ENCODE measurements around the gene RPEL1. TPM values are rescaled to one million over a fixed set of nuclear protein-coding genes. Genes with fewer than 3 reads are reported as not detected.

RPEL1 gene
- total RNA-seq, 5 donors from 2014 or later (not counting 1 experiment from before 2014, with no cell fraction given): not detected

DNA sequence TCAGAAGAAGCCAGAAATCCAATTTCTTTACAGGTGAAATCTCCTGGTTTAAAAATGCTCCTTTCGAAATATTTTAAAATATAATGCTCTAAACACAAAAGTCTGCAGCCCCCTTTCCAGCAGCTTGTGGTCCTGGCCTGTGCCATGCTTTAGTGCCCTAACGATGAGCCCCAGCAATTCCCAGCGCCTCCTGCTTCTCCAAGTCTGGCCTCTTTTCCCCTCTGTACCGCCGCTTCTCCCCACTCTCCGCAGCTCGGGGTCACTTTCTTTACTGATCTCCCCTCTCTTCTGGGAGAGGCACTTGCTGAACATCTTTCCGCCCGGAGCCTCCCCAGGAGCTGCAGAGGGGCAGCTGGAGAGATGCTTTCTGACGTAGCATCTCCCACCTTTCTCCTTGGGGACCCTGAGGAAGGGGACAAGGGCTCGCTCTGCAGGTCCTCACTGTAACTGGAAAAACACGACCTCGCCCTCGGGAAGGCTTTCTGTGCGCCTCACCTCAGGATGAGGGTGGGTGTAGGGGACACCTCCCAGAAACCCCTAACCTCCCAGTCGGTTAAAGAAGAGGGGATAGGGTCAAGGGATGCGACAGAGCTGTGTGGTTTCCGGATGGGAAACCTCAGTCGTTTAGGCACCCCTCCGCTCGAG lies 30.7 kb downstream of the RPEL1 start:
- Mint-ChIP-seq H3K9me3 (peaks cover 0 to 4% (median 4%) of the 10 kb centered on the region in 3 donors), H3K27me3 (peaks cover 52 to 64% of the 10 kb centered on the region in 2 donors), H3K27ac (no peak overlapping the region), H3K36me3 (no peaks in the 10 kb centered on the region), H3K4me1 (peaks cover 5 to 14% (median 9%) of the 10 kb centered on the region in 3 donors), H3K4me3 (peak overlapping the region; percentile 43 to 57 (median 45))
- no peak for DNase-seq
- no peaks in the 10 kb centered on the region for H3K36me3 ChIP-seq (ENCODE audit: control insufficient read depth in 2 of 2, extremely low read depth in 1 of 2, insufficient read depth in 1 of 2, low read length in 1 of 2)
- CTCF ChIA-PET: no interaction called here
- ATAC-seq (replicated peaks in 1 of 4): no peak
- 18% methylated on average over 15 of the region's 21 CpGs for WGBS (ENCODE audit: insufficient coverage)
- H3K27ac ChIP-seq (ENCODE audit: low read length): no peak overlapping the region
- peaks cover 2 to 16% of the 10 kb centered on the region in 2 experiments for H3K4me1 ChIP-seq (ENCODE audit: control insufficient read depth in 1 of 2, extremely low read depth in 1 of 2, insufficient read depth in 2 of 2, low read length in 2 of 2)
- POLR2A ChIA-PET: no interaction called here
- H3K9me3 ChIP-seq: no peaks in the 10 kb centered on the region
- no peak overlapping the region for H3K4me3 ChIP-seq (ENCODE audit: control insufficient read depth in 1 of 2, extremely low read depth in 1 of 2, low read length in 1 of 2)
- H3K27me3 ChIP-seq (replicated peaks in 1 of 2; ENCODE audit: control insufficient read depth in 2 of 2, extremely low read depth in 1 of 2, insufficient read depth in 2 of 2, low read length in 1 of 2): peaks cover 16 to 48% of the 10 kb centered on the region in 2 experiments

DNA sequence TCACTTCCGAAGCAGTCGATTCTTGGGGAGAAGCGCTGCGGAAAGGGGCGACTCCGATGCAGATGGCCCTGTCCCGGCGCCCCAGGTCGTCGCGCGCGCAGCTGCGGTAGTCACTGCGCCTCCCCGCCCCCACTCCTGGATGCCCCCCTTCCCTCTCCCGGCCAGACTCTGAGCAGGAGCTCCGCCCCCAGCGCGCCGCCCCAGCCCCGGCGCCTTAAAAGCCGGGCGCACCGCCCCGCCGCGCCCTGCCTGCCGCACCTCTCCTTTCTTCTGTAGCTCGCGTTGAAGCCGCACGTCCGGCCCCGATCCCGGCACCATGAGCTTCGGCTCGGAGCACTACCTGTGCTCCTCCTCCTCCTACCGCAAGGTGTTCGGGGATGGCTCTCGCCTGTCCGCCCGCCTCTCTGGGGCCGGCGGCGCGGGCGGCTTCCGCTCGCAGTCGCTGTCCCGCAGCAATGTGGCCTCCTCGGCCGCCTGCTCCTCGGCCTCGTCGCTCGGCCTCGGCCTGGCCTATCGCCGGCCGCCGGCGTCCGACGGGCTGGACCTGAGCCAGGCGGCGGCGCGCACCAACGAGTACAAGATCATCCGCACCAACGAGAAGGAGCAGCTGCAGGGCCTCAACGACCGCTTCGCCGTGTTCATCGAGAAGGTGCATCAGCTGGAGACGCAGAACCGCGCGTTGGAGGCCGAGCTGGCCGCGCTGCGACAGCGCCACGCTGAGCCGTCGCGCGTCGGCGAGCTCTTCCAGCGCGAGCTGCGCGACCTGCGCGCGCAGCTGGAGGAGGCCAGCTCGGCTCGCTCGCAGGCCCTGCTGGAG lies 31.4 kb downstream of the RPEL1 start, which contains the start of gene INA:
TSS of gene INA (plus strand) at position 243 of the 817 bp plus-strand sequence. CDS start at position 317, 74 bp downstream.
- ATAC-seq (replicated peaks in 1 of 4): peak in 3 of 4 experiments; percentile 12 to 33 (median 16)
- H3K4me3 ChIP-seq (ENCODE audit: control insufficient read depth in 1 of 2, extremely low read depth in 1 of 2, low read length in 1 of 2): peak within 1 kb of the TSS in 1 of 2 donors; percentile 68
- CTCF ChIA-PET: no interaction called here

DNA sequence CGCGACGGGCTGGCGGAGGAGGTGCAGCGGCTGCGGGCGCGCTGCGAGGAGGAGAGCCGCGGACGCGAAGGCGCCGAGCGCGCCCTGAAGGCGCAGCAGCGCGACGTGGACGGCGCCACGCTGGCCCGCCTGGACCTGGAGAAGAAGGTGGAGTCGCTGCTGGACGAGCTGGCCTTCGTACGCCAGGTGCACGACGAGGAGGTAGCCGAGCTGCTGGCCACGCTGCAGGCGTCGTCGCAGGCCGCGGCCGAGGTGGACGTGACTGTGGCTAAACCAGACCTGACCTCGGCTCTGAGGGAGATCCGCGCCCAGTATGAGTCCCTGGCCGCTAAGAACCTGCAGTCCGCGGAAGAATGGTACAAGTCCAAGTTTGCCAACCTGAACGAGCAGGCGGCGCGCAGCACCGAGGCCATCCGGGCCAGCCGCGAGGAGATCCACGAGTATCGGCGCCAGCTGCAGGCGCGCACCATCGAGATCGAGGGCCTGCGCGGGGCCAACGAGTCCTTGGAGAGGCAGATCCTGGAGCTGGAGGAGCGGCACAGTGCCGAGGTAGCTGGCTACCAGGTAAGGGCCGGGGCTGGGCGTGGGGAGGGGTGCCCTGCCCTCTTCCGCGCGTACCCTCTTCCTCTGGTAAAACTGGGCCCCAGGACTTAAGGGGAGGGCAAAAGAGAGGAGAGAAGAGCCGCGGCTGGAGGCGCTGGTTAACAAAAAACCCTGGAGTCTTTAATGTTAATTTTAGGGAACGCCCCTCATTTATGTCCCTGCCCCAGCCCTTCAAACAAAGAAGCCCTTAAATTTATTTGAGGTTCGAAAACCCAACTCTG lies 32.2 kb downstream of the RPEL1 start:
- CTCF ChIA-PET: no interaction called here
- H3K36me3 Mint-ChIP-seq: no peaks in the 10 kb centered on the region
- peaks cover 9 to 18% (median 16%) of the 10 kb centered on the region in 3 donors for H3K4me1 Mint-ChIP-seq
- Histone ChIP-seq H3K36me3 (ENCODE audit: control insufficient read depth in 2 of 2, extremely low read depth in 1 of 2, insufficient read depth in 1 of 2, low read length in 1 of 2) (no peaks in the 10 kb centered on the region), H3K9me3 (no peaks in the 10 kb centered on the region), H3K27ac (ENCODE audit: low read length) (no peak overlapping the region), H3K4me3 (ENCODE audit: control insufficient read depth in 1 of 2, extremely low read depth in 1 of 2, low read length in 1 of 2) (peak overlapping the region in 1 of 2 donors; percentile 51), H3K4me1 (ENCODE audit: control insufficient read depth in 1 of 2, extremely low read depth in 1 of 2, insufficient read depth in 2 of 2, low read length in 2 of 2) (peaks cover 2 to 16% of the 10 kb centered on the region in 2 experiments), H3K27me3 (replicated peaks in 1 of 2; ENCODE audit: control insufficient read depth in 2 of 2, extremely low read depth in 1 of 2, insufficient read depth in 2 of 2, low read length in 1 of 2) (peaks cover 23 to 52% of the 10 kb centered on the region in 2 experiments)
- DNase-seq (no peak), ATAC-seq (replicated peaks in 1 of 4) (no peak)
- H3K9me3 Mint-ChIP-seq: peaks cover 0 to 4% (median 4%) of the 10 kb centered on the region in 3 donors
- POLR2A ChIA-PET: no interaction called here
- H3K27ac Mint-ChIP-seq: no peak overlapping the region
- 12% methylated on average over 72 of the region's 76 CpGs for WGBS (ENCODE audit: insufficient coverage)
- H3K27me3 Mint-ChIP-seq: peaks cover 52 to 65% of the 10 kb centered on the region in 2 donors
- no peak overlapping the region for H3K4me3 Mint-ChIP-seq

More for the DNA sequence above, 31.4 kb downstream of the RPEL1 start, which contains the start of gene INA:
- Mint-ChIP-seq H3K4me1 (peaks cover 9 to 18% (median 16%) of the 10 kb centered on the region in 3 donors), H3K4me3 (peak within 1 kb of the TSS; percentile 43 to 57 (median 45)), H3K9me3 (peaks cover 0 to 4% (median 4%) of the 10 kb centered on the region in 3 donors), H3K27me3 (peaks cover 52 to 66% of the 10 kb centered on the region in 2 donors), H3K36me3 (no peaks in the 10 kb centered on the region), H3K27ac (no peak within 1 kb of the TSS)
- 2% methylated on average over 94 of the region's 105 CpGs for WGBS (ENCODE audit: insufficient coverage)
- Histone ChIP-seq H3K36me3 (ENCODE audit: control insufficient read depth in 2 of 2, extremely low read depth in 1 of 2, insufficient read depth in 1 of 2, low read length in 1 of 2) (no peaks in the 10 kb centered on the region), H3K27me3 (replicated peaks in 1 of 2; ENCODE audit: control insufficient read depth in 2 of 2, extremely low read depth in 1 of 2, insufficient read depth in 2 of 2, low read length in 1 of 2) (peaks cover 23 to 53% of the 10 kb centered on the region in 2 experiments), H3K9me3 (no peaks in the 10 kb centered on the region), H3K27ac (ENCODE audit: low read length) (no peak within 1 kb of the TSS), H3K4me1 (ENCODE audit: control insufficient read depth in 1 of 2, extremely low read depth in 1 of 2, insufficient read depth in 2 of 2, low read length in 2 of 2) (peaks cover 2 to 16% of the 10 kb centered on the region in 2 experiments)
- POLR2A ChIA-PET: no interaction called here
- peak in 4 of 35 experiments; percentile 1 to 12 (median 2) for DNase-seq

DNA sequence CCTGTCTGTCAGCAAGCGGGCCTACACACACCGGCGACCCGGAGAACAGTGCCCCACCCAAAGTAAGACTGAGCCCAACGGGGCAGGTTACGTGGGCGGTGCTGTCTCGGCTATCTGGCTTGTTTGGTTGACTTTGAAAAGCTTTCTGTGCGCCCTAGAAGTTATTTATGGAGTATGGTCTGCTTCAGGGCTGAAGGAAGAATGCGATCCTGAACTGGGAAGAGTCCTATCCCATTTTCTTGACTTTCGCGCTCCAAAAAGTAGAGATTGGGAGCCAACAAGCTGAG lies 32.8 kb downstream of the RPEL1 start:
- Histone ChIP-seq H3K9me3 (no peaks in the 10 kb centered on the region), H3K4me1 (ENCODE audit: control insufficient read depth in 1 of 2, extremely low read depth in 1 of 2, insufficient read depth in 2 of 2, low read length in 2 of 2) (peaks cover 2 to 16% of the 10 kb centered on the region in 2 experiments), H3K36me3 (ENCODE audit: control insufficient read depth in 2 of 2, extremely low read depth in 1 of 2, insufficient read depth in 1 of 2, low read length in 1 of 2) (no peaks in the 10 kb centered on the region), H3K27me3 (replicated peaks in 1 of 2; ENCODE audit: control insufficient read depth in 2 of 2, extremely low read depth in 1 of 2, insufficient read depth in 2 of 2, low read length in 1 of 2) (peaks cover 23 to 49% of the 10 kb centered on the region in 2 experiments), H3K4me3 (ENCODE audit: control insufficient read depth in 1 of 2, extremely low read depth in 1 of 2, low read length in 1 of 2) (no peak overlapping the region), H3K27ac (ENCODE audit: low read length) (no peak overlapping the region)
- peak overlapping the region in 1 of 2 donors; percentile 74 for H3K27ac Mint-ChIP-seq
- CTCF ChIA-PET: no interaction called here
- 27% methylated on average over 8 of the region's 12 CpGs for WGBS (ENCODE audit: insufficient coverage)
- peaks cover 55 to 66% of the 10 kb centered on the region in 2 donors for H3K27me3 Mint-ChIP-seq
- POLR2A ChIA-PET: no interaction called here
- H3K4me1 Mint-ChIP-seq: peaks cover 9 to 18% (median 16%) of the 10 kb centered on the region in 3 donors
- H3K36me3 Mint-ChIP-seq: no peaks in the 10 kb centered on the region
- DNase-seq: no peak
- peaks cover 0 to 4% (median 4%) of the 10 kb centered on the region in 3 donors for H3K9me3 Mint-ChIP-seq
- ATAC-seq (replicated peaks in 1 of 4): no peak
- peak overlapping the region in 1 of 3 donors; percentile 45 for H3K4me3 Mint-ChIP-seq

DNA sequence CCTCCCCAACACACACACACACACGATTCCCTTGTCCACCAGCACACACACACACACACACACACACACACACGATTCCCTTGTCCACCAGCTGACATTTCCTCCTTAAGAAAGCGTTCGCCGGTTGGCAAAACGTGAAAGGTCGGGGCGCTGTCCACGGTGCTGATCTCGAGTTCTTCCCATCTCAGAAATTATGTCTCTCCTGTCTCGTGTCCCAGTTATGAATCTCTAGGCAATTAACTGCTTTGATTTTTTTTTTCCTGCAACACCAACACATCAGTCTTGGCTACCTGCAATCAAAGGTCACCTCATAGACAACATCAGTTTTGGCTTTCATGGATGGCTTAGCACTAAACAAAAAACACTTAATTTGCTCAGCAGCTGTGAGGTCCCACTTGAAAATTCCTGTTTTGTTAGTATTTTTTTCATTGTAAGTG lies 33.2 kb downstream of the RPEL1 start:
- Histone ChIP-seq H3K36me3 (ENCODE audit: control insufficient read depth in 2 of 2, extremely low read depth in 1 of 2, insufficient read depth in 1 of 2, low read length in 1 of 2) (no peaks in the 10 kb centered on the region), H3K4me3 (ENCODE audit: control insufficient read depth in 1 of 2, extremely low read depth in 1 of 2, low read length in 1 of 2) (no peak overlapping the region), H3K4me1 (ENCODE audit: control insufficient read depth in 1 of 2, extremely low read depth in 1 of 2, insufficient read depth in 2 of 2, low read length in 2 of 2) (peaks cover 2 to 16% of the 10 kb centered on the region in 2 experiments), H3K27ac (ENCODE audit: low read length) (no peak overlapping the region), H3K9me3 (no peaks in the 10 kb centered on the region), H3K27me3 (replicated peaks in 1 of 2; ENCODE audit: control insufficient read depth in 2 of 2, extremely low read depth in 1 of 2, insufficient read depth in 2 of 2, low read length in 1 of 2) (peaks cover 23 to 50% of the 10 kb centered on the region in 2 experiments)
- peak in 24 of 35 experiments; percentile 3 to 56 (median 24) for DNase-seq
- WGBS (ENCODE audit: insufficient coverage): 5% methylated on average over 11 of the region's 11 CpGs
- no peak for ATAC-seq (replicated peaks in 1 of 4)
- Mint-ChIP-seq H3K36me3 (no peaks in the 10 kb centered on the region), H3K4me1 (peaks cover 9 to 18% (median 16%) of the 10 kb centered on the region in 3 donors), H3K4me3 (peak overlapping the region in 1 of 3 donors; percentile 45), H3K9me3 (peaks cover 0 to 4% (median 4%) of the 10 kb centered on the region in 3 donors), H3K27ac (peak overlapping the region in 1 of 2 donors; percentile 74), H3K27me3 (peaks cover 55 to 68% of the 10 kb centered on the region in 2 donors)
- POLR2A ChIA-PET: no interaction called here
- CTCF ChIA-PET: no interaction called here

Data from T-cell (primary cell).